ENCODE results near the gene MGME1. TPM values are rescaled to one million over a fixed set of nuclear protein-coding genes. Genes with fewer than 3 reads are reported as not detected.

Gene MGME1
- total RNA-seq, 1 experiment from 2014 or later: 15.1 TPM

DNA sequence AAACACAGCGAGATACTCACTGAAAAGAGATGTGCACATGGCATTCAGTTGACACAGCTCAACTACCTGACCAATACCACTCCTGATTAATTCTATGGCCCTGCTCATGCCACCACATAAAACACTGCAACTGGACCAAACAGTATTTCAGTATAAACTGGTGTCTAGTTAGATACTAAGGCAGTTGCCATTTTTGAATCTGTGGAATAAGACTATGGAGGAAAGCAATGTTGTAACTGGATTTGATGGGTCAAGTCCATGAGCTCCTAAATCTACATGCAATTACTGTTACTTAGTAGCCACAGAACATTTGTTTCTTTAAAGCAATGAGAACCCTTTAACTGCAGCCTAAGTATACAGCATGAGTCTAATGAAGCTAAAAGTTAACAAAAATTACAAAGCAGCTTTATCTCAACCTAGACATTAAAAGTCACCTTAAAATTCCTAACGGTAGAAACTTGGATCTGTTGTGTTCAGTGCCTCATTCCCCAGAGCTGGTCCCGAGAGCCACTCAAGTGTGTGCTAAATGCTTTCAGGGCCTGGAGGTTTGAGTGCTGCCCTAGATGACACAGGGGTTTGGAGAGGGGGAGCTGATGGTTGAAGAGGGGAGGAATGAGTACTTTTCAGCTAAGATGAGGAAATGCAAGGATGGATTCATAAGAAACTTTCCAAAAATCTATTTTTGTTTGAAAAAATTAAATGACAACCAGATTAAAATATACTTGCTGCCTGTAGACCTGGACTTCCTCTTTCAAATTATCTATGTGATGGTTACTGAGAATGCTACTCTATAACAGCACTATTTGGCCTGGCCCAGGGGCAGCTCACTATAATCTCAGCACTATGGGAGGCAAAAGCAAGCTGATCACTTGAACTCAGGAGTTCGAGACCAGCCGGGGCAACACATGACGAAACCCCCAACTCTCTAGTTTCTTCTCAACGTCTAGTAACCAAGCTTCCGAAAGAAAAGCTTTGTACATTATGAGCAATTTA lies 15.8 kb upstream of the MGME1 start:
- Histone ChIP-seq H3K4me1 (ENCODE audit: insufficient read depth, low read length) (0 out of 2 replicates have a peak, but pooled peaks cover under 1% of the 10 kb centered on the region), H3K4me2 (ENCODE audit: low read length) (no peak overlapping the region), H3K27ac (ENCODE audit: low read length) (no peak overlapping the region), H3F3A (ENCODE audit: low read length, unreplicated experiment) (no peaks in the 10 kb centered on the region), H4K20me1 (ENCODE audit: low read length) (peaks cover 71% of the 10 kb centered on the region), H3K79me2 (ENCODE audit: low read length) (peaks cover 71% of the 10 kb centered on the region), H3K9me2 (replicated peaks; ENCODE audit: low read length) (no peaks in the 10 kb centered on the region), H3K27me3 (ENCODE audit: low read length) (no peaks in the 10 kb centered on the region), H3K4me3 (ENCODE audit: low read length) (no peak overlapping the region), H2AFZ (ENCODE audit: low read length) (no peak overlapping the region), H3K36me3 (ENCODE audit: low read depth, low read length) (peaks cover 93% of the 10 kb centered on the region), H3K9me3 (ENCODE audit: low read length) (no peaks in the 10 kb centered on the region), H3K9ac (ENCODE audit: low read length) (no peak overlapping the region)
- ATAC-seq (no peak), DNase-seq (no peak)
- intact Hi-C loops (cut with micrococcal nuclease): no loop called here
- TF ChIP-seq EZH2 (IDR thresholded peaks at IDR 0.05; ENCODE audit: low read length, unreplicated experiment): no peak
- TF ChIP-seq, protein P1, sequence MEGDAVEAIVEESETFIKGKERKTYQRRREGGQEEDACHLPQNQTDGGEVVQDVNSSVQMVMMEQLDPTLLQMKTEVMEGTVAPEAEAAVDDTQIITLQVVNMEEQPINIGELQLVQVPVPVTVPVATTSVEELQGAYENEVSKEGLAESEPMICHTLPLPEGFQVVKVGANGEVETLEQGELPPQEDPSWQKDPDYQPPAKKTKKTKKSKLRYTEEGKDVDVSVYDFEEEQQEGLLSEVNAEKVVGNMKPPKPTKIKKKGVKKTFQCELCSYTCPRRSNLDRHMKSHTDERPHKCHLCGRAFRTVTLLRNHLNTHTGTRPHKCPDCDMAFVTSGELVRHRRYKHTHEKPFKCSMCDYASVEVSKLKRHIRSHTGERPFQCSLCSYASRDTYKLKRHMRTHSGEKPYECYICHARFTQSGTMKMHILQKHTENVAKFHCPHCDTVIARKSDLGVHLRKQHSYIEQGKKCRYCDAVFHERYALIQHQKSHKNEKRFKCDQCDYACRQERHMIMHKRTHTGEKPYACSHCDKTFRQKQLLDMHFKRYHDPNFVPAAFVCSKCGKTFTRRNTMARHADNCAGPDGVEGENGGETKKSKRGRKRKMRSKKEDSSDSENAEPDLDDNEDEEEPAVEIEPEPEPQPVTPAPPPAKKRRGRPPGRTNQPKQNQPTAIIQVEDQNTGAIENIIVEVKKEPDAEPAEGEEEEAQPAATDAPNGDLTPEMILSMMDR (conservative IDR thresholded peaks at IDR 0.05; ENCODE audit: low read depth, low read length): no peak
- TF ChIP-seq EZH2phosphoT487 (IDR thresholded peaks at IDR 0.05; ENCODE audit: borderline replicate concordance, low read length): no peak
- POLR2A ChIA-PET (ENCODE audit: unreplicated experiment): no interaction called here
- no TSS peak for BruUV-seq (replicated peaks)
- CTCF ChIA-PET: no interaction called here

DNA sequence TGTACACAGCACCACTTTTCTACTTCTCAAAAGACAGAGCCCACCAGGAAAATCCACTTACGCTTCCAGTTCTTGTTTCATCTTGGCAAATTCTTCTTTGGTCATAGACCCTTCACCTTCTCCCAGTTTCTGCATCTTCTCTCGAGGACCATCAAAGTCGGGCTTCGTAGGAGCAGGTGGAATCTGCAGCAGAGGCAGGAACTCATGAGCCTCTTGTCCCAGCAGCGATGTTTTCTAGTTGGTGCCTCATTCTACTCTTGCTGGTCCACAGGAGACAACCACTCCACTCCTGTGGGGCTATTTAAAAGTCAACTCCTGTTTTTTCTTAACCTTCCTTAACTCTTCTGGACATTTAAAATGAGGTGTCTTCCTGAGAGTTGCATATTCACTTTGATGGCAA lies 14.9 kb upstream of the MGME1 start:
- no peak for DNase-seq
- Histone ChIP-seq H3K79me2 (ENCODE audit: low read length) (peaks cover 81% of the 10 kb centered on the region), H3K27me3 (ENCODE audit: low read length) (no peaks in the 10 kb centered on the region), H4K20me1 (ENCODE audit: low read length) (peaks cover 72% of the 10 kb centered on the region), H3K27ac (ENCODE audit: low read length) (no peak overlapping the region), H3F3A (ENCODE audit: low read length, unreplicated experiment) (no peaks in the 10 kb centered on the region), H3K9me2 (replicated peaks; ENCODE audit: low read length) (no peaks in the 10 kb centered on the region), H3K4me1 (ENCODE audit: insufficient read depth, low read length) (peaks cover 8% of the 10 kb centered on the region; the same call in 1 of the 2 replicates), H3K4me3 (ENCODE audit: low read length) (no peak overlapping the region), H3K9ac (ENCODE audit: low read length) (no peak overlapping the region), H3K36me3 (ENCODE audit: low read depth, low read length) (peaks cover 86% of the 10 kb centered on the region), H3K9me3 (ENCODE audit: low read length) (no peaks in the 10 kb centered on the region), H2AFZ (ENCODE audit: low read length) (no peak overlapping the region), H3K4me2 (ENCODE audit: low read length) (no peak overlapping the region)
- intact Hi-C loops (cut with micrococcal nuclease): no loop called here
- POLR2A ChIA-PET (ENCODE audit: unreplicated experiment): interaction anchor here (0.5 kb wide), 1 partner anchor 18 kb away, joined by 4 read pairs; no protein-coding TSS in a partner anchor
- ATAC-seq: no peak
- BruUV-seq (replicated peaks): no TSS peak
- CTCF ChIA-PET: no interaction called here
- TF ChIP-seq, protein P1 (conservative IDR thresholded peaks at IDR 0.05; ENCODE audit: low read depth, low read length): no peak
- TF ChIP-seq EZH2 (IDR thresholded peaks at IDR 0.05; ENCODE audit: low read length, unreplicated experiment) (no peak), EZH2phosphoT487 (IDR thresholded peaks at IDR 0.05; ENCODE audit: borderline replicate concordance, low read length) (no peak)

DNA sequence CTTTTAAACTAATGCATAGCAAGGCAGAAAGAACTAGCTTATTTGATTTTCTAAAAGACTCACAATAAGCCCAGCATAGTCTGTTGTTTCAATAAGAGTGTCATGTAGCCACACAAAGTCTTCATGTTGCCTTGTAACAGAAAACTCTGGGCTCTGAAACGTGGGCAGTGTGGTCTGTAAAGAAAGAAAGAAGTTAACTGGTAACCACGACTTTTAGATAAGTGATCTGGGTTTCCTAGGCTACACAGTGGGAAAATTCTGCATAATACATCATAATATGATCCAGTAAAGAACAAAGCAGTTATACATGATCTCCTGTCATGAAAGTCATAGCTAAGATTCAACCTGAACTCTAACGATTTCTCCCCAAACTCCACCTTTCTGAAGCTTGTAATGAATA lies 13.5 kb upstream of the MGME1 start:
- Histone ChIP-seq H3K4me3 (ENCODE audit: low read length) (no peak overlapping the region), H3K9ac (ENCODE audit: low read length) (no peak overlapping the region), H3K36me3 (ENCODE audit: low read depth, low read length) (peaks cover 77% of the 10 kb centered on the region), H3K79me2 (ENCODE audit: low read length) (peaks cover 94% of the 10 kb centered on the region), H2AFZ (ENCODE audit: low read length) (no peak overlapping the region), H3K4me2 (ENCODE audit: low read length) (no peak overlapping the region), H3K27me3 (ENCODE audit: low read length) (no peaks in the 10 kb centered on the region), H3F3A (ENCODE audit: low read length, unreplicated experiment) (no peaks in the 10 kb centered on the region), H3K9me3 (ENCODE audit: low read length) (no peaks in the 10 kb centered on the region), H3K9me2 (replicated peaks; ENCODE audit: low read length) (no peaks in the 10 kb centered on the region), H4K20me1 (ENCODE audit: low read length) (peaks cover 74% of the 10 kb centered on the region), H3K27ac (ENCODE audit: low read length) (no peak overlapping the region), H3K4me1 (ENCODE audit: insufficient read depth, low read length) (peaks cover 15% of the 10 kb centered on the region)
- ATAC-seq (no peak), DNase-seq (no peak)
- BruUV-seq (replicated peaks): no TSS peak
- TF ChIP-seq EZH2 (IDR thresholded peaks at IDR 0.05; ENCODE audit: low read length, unreplicated experiment) (no peak), EZH2phosphoT487 (IDR thresholded peaks at IDR 0.05; ENCODE audit: borderline replicate concordance, low read length) (no peak)
- intact Hi-C loops (cut with micrococcal nuclease): no loop called here
- CTCF ChIA-PET: no interaction called here
- POLR2A ChIA-PET (ENCODE audit: unreplicated experiment): no interaction called here
